ENCODE data around the gene SHOX. TPM values are rescaled to one million over a fixed set of nuclear protein-coding genes. Genes with fewer than 3 reads are reported as not detected.

The SHOX gene
- total RNA-seq, 1 experiment from 2014 or later: 0.24 TPM

DNA sequence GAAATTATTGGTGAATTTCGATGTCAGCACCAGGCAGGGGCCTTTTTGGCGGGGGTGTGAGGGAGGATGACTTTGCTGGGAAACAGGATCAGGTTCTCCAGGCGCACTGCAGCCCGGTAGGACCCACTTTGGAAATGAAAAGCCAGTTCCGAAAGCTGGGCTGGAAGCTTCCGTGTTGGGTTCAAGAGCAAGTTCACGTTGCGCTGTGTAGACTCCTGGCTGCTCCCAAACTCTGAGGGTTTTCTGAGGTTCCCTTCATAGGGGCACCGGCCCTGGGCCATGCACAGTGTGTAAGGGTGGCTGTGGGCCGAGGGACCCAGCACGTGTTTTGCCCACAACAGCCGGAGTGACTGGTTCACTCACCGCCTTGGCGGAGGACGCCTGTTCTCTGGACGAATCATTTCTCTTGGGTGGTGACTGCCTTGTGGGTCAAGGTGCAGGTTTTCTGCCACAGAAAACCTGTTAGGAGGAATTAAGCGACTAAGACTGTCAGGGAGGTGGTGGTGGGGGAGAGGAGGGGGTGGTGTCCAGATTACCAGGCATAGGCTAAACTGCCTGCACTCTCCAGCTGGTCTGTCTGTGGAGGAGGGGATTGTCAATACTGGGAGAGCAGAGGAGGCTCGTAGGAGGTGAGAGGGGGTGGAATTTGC lies 8.0 kb downstream of the SHOX start:
- H3K4me2 ChIP-seq (ENCODE audit: insufficient read depth, insufficient read length, low read length): peak overlapping the region; percentile 55
- H3K18ac ChIP-seq (ENCODE audit: insufficient read length, low read depth, low read length): no peak overlapping the region
- no peaks in the 10 kb centered on the region for H3K79me1 ChIP-seq (ENCODE audit: insufficient read depth, low read depth, low read length, poor library complexity, severe bottlenecking)
- no peaks in the 10 kb centered on the region for H4K20me1 ChIP-seq (ENCODE audit: control insufficient read depth, insufficient read depth, insufficient read length)
- Mint-ChIP-seq H3K4me1 (peaks cover 40 to 62% of the 10 kb centered on the region in 2 experiments), H3K9me3 (peaks cover 7 to 20% of the 10 kb centered on the region in 2 experiments; a peak in 4 of 5 replicates), H3K27me3 (ENCODE audit: low read depth) (peaks cover 93% of the 10 kb centered on the region), H3K36me3 (ENCODE audit: insufficient read depth in 1 of 3, low read depth in 3 of 3) (peaks cover 0 to 5% (median 0%) of the 10 kb centered on the region in 3 experiments; a peak in 2 of 7 replicates), H3K27ac (no peak overlapping the region), H3K4me3 (peak overlapping the region; percentile 24 to 36; a peak in 4 of 5 replicates)
- no peaks in the 10 kb centered on the region for H3K9me3 ChIP-seq (ENCODE audit: control insufficient read depth, low read depth, low read length)
- H3K23me2 ChIP-seq (ENCODE audit: insufficient read length, low read depth, low read length, poor library complexity, severe bottlenecking): peaks cover 8% of the 10 kb centered on the region
- peaks cover 7% of the 10 kb centered on the region; the same call in 1 of the 2 replicates for H3K4me1 ChIP-seq (ENCODE audit: insufficient read depth, low read length)
- no peak overlapping the region for H3K9ac ChIP-seq (ENCODE audit: extremely low read depth, insufficient read length, low read length)
- H4K5ac ChIP-seq (ENCODE audit: insufficient read length, low read depth, low read length): no peak overlapping the region
- no peaks in the 10 kb centered on the region for H3K79me2 ChIP-seq (ENCODE audit: insufficient read depth, low read length)
- H2BK12ac ChIP-seq (ENCODE audit: insufficient read length, low read depth, low read length): no peak overlapping the region
- H3K23ac ChIP-seq (ENCODE audit: insufficient read length, low read depth, low read length): no peak overlapping the region
- H2BK5ac ChIP-seq (ENCODE audit: insufficient read length, low read length): no peak overlapping the region
- H2BK15ac ChIP-seq (ENCODE audit: low read depth, low read length): no peak overlapping the region
- no peak overlapping the region for H2BK120ac ChIP-seq (ENCODE audit: low read depth, low read length, poor library complexity, severe bottlenecking)
- H3K27ac ChIP-seq (ENCODE audit: insufficient read length, low read depth, low read length): no peak overlapping the region
- H3T11ph ChIP-seq (ENCODE audit: low read length): no peak overlapping the region
- no peak overlapping the region for H3K56ac ChIP-seq (ENCODE audit: insufficient read length, low read depth, low read length)
- TF ChIP-seq, protein P1, sequence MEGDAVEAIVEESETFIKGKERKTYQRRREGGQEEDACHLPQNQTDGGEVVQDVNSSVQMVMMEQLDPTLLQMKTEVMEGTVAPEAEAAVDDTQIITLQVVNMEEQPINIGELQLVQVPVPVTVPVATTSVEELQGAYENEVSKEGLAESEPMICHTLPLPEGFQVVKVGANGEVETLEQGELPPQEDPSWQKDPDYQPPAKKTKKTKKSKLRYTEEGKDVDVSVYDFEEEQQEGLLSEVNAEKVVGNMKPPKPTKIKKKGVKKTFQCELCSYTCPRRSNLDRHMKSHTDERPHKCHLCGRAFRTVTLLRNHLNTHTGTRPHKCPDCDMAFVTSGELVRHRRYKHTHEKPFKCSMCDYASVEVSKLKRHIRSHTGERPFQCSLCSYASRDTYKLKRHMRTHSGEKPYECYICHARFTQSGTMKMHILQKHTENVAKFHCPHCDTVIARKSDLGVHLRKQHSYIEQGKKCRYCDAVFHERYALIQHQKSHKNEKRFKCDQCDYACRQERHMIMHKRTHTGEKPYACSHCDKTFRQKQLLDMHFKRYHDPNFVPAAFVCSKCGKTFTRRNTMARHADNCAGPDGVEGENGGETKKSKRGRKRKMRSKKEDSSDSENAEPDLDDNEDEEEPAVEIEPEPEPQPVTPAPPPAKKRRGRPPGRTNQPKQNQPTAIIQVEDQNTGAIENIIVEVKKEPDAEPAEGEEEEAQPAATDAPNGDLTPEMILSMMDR (conservative IDR thresholded peaks at IDR 0.05): no peak
- no CpG with 5 or more reads among the region's 18 CpGs for WGBS (ENCODE audit: extremely low coverage, insufficient read length, low lambda C conversion rate)
- H4K91ac ChIP-seq (ENCODE audit: insufficient read length, low read depth, low read length): no peak overlapping the region
- H3K4ac ChIP-seq (ENCODE audit: low read depth, low read length): no peak overlapping the region
- no peak overlapping the region for H2BK20ac ChIP-seq (ENCODE audit: low read depth, low read length, poor library complexity, severe bottlenecking)
- peak; percentile 65 for DNase-seq
- H3K27me3 ChIP-seq (ENCODE audit: insufficient read depth, low read length): peaks cover 91% of the 10 kb centered on the region
- no peak overlapping the region for H4K8ac ChIP-seq (replicated peaks; ENCODE audit: insufficient read length, low read depth, low read length)
- no peak overlapping the region for H2AK5ac ChIP-seq (ENCODE audit: insufficient read length, low read length)
- H3K14ac ChIP-seq (ENCODE audit: insufficient read depth, low read length): no peak overlapping the region
- no peak overlapping the region for H2AFZ ChIP-seq (ENCODE audit: low read length)
